DMS153 treated with DMSO at 0.1 percent for 48 hours (cell line): ENCODE results near the gene KCNJ2.

Source experiments
- DNase-seq: peaks from one replicate; lab custom pipeline; 2025; ENCODE audit not compliant: unreplicated experiment; lab: John Stamatoyannopoulos, UW

KCNJ2 gene

DNA sequence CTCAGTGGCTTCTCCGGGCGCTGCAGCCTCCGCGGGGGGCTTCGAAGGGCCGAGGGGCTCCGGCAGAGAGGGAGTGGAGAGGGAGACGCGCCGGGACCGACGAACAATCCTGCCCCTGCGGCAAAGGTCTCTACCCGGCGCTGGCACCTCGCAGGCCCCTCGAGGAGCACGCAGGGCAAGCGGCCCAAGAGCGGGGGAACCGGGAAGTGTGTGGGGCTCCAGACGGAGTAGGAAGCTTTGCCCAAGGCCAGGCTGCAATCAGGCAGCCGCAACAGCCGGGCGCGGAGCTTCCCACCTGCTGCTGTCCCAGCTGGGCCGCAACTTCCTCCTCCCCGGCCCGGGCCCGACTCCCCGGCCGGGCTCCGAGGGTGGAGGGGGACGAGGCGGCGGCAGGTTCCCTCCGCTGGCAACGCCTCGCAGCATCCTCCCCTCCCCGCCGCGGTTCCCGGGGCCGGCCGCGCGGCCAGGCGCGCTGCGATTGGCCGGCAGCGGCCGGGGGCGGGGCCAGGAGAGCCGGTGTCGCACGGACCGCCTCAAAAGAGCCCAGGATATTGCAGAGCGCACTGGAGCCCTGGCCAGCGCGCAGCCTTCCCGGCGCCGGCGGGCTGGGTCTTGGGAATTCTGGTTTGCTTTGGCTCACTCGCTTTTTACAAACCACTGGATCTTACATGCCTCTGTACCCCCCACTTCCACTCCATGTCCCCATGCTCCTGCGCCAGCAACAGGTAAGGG, at the start of gene KCNJ2:
TSS of gene KCNJ2 (plus strand) at position 556 of the 732 bp plus-strand sequence. CDS start 5,508 bp downstream, outside the sequence.
- peak; percentile 87 for DNase-seq

DNA sequence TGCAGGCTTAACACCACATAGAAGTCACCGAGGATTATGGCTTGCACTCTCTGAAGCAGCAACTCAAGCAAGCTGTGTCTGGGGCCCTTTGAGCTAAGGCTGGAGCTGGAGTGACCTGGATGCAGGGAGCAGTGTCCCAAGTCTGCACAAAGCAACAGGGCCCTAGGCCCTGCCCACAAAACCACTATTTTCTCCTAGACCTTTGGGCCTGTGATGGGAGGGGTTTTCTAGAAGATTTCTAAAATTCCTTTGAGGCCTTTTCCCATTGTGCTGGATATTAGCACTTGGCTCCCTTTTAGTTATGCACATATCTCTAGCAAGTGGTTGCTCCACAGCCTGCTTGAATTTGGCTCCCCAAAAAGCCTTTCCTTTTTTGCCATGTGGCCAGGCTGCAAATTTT, 49.8 kb upstream of the KCNJ2 start:
- DNase-seq = no peak

DNA sequence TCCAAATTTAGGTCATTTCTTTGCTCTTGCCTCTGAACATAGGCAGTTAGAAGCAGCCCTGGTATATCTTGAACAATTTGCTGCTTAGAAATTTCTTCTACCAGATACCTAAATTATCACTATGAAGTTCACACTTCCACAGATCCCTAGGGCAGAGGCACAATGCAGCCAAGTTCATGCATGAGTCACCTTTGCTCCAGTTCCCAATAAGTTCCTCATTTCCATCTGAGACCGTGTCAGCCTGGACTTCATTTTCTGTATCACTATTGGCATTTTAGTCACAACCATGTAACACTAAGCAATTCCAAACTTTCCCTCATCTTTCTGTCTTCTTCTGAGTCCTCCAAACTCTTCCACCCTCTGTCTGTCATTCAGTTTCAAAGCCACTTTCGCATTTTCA, 49.3 kb upstream of the KCNJ2 start:
- no peak for DNase-seq

DNA sequence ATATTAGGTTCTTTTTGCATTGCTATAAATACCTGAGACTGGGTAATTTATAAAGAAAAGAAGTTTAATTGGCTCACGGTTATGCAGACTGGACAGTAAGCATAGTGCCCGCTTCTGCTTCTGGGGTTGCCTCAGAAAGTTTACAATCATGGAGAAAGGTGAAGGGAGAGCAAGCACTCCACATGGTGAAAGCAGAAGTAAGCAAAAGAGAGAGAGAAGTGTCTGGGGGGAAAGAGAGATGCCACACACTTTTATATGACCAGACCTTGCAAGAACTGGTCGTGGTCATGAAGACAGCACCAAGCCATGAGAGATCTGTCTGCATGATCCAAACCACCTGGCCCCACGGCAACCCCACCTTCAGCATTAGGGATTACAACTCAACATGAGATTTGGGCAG, 48.9 kb upstream of the KCNJ2 start:
- no peak for DNase-seq

DNA sequence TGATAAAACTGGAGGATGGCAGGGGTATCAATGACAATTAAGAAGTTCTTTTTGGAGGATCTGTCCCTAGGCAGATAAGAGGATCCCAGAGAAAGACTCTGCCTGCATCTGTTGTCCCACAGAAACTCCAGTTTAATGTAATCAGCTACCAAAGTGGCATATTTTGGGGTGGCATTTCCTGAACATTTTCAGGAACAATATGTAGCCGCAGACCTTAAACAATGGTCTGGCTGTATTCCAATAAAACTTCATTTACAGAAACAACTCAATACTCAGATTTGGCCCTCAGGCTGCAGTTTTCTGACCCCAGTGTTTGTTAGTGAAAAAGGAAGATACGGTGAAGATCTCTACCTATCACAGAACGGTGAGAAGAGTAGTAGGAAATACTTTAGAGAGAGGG, 48.2 kb upstream of the KCNJ2 start:
- DNase-seq = no peak

DNA sequence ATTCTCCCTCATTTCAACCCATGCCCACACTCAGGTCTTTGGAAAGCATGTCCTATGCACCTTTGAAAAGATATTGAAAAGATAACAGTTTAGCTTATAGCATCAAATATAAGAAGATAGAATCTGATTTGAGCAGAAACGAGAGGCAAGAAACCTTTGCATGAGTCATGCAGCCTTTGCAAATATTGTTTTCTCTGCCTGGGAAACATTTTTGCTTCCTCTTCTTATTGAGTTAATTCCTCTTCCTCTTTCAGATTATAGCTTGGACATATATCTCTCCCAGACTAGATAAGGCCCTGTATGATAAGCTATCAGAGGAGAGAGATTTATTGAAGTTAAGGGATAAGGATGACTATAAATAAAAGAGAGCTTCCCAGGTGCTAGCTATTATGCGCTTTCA, 46.1 kb upstream of the KCNJ2 start:
- DNase-seq = no peak

DNA sequence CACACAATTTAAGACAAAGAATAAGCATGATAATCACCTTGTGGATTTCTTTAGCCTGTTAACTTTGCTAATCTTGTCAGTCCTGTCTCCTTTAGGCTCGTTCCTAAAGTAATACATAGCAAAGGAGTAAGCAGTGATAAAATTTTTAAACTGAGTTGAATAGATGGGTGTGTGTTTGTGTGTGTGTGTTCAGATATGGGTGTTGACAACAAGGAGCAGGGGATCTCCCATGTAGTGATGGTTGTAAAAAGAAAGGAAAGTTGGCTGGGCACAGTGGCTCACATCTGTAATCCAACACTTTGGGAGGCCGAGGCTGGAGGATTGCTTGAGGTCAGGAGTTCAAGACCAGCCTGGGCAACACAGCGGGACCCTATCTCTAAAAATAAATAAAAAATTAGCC, 44.6 kb upstream of the KCNJ2 start:
- no peak for DNase-seq

DNA sequence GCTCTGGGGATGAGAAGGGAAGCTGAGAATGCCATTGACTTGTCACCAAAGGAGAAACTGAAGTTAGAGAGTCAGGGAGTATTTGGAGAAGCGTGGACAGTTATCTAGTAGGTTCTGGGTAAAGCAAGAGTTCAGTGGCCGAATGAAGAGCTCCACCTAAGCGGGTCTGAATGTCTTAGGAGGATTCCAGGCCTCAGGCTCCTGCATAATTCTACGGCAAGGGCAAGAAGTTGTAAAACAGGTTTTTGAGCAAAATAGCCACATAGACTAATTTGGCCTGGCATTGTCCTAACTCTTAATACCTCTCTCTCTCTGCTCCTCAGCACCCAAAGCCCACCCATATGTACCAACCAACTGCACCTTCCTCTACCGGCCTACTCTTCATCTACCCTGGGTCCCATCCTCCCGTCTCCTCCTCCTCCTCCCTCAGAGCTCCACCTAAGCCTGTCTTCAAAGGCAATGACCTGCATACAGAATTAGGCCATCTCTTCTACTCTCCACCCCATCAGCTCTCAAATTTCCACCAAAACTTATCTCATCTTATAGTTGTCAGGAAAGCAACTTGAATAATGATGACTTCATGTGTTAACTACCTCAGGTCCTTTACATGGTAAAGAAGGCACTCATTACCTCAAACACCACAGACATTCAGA, 42.0 kb upstream of the KCNJ2 start:
- DNase-seq = no peak

DNA sequence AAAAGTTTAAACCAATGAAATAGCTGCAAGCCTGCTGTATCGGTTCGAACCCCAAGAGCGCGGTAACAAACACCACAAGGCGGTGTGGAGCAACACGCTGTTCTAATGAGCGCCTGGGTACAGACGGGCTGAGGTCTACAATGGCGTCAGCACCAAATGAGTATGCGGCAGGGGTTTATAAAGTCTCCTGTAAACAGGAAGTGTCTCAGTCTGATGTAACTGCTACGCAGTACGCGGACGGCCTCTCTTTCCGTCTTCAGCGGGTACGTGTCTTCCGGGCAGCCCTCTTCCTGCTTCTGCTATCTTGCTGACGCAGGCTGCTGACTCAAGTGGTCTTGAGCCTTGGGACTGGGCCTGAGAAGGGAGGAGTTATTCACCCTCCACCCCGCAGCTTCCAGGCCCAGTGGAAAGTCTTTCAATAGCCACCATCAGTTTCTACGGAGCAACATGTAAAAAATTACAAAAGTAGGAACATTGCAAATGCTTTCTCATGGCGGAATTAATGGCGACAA, 40.5 kb upstream of the KCNJ2 start:
- DNase-seq = no peak

DNA sequence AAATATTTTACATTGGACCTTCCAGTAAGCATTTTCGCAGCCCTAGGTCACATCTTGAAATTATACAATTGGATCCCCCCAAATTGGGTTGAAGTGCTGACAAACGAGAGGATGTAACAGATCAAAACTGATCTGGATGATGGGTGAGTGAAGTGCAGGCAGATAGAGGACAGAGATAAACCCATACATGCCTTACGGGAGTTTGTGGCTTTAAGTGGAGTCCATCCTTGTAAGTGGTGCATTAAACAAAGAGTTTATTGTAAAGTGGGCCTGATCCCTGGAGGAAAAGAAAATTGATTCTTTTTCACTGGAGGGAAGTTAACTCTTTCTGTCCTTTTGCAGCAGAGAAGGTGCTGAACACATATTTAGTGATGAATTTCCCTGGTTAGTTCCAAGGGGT, 39.0 kb upstream of the KCNJ2 start:
- no peak for DNase-seq

DNA sequence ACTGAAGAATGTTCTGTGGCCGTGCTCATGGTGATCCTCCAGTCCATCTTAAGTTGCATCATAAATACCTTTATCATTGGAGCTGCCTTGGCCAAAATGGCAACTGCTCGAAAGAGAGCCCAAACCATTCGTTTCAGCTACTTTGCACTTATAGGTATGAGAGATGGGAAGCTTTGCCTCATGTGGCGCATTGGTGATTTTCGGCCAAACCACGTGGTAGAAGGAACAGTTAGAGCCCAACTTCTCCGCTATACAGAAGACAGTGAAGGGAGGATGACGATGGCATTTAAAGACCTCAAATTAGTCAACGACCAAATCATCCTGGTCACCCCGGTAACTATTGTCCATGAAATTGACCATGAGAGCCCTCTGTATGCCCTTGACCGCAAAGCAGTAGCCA, 36.8 kb upstream of the KCNJ2 start:
- no peak for DNase-seq

DNA sequence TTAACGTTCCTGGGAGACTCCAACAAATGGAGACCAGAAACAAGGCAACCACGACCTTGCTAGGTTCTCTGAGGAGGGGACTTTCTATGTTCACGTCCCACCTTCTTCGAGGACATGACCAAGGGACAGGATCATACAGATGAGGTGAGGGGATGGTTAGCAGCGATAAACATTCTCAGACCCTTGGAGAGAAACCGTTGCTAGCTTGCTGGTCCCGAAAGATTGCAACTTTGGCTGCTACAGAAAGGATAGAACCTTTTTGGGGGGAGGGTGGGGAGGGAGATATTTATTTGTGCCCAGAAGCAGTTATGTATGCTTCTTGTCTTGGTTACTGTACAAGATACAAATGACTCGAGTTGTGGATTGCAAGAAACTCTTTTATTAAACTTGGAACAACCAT, 35.3 kb upstream of the KCNJ2 start:
- DNase-seq = no peak

DNA sequence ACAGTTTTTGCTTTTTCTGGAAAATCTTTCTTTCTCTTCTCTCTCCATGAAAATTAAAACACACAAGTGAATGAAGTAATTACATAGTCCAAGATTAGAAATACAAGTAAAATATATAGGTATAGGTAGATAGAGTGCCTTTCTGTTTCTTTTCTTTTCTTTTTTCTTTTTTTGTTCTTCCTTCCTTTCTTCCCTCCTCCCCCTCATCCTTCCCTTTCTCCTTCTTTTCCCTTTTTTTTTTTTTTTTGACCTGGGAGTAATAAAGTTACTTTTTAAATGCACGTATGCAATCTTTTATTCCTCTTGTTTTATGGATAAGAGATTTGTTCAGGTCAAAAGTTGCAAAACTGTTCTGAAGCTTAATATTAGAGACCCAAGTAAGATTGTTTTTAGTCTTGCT, 34.6 kb upstream of the KCNJ2 start:
- no peak for DNase-seq

DNA sequence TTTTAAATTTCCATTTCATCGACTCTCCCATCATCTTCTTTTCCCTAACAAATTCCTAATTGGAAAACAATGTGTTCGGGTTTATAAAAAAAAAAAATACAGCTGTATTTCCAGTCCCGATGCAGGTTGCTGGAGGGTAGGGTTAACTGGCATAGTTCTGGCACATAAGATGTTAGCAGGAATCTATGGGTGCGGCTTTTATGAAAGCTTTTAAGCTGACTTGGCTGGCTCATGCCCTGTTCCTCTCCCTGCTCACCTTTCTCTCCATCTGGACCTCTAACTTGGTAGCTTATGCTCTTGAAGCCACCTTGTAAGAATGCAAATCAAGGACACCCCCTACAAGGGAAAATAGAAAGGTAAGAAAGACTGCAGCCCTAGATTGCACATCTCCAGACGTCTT, 33.2 kb upstream of the KCNJ2 start:
- DNase-seq = no peak

DNA sequence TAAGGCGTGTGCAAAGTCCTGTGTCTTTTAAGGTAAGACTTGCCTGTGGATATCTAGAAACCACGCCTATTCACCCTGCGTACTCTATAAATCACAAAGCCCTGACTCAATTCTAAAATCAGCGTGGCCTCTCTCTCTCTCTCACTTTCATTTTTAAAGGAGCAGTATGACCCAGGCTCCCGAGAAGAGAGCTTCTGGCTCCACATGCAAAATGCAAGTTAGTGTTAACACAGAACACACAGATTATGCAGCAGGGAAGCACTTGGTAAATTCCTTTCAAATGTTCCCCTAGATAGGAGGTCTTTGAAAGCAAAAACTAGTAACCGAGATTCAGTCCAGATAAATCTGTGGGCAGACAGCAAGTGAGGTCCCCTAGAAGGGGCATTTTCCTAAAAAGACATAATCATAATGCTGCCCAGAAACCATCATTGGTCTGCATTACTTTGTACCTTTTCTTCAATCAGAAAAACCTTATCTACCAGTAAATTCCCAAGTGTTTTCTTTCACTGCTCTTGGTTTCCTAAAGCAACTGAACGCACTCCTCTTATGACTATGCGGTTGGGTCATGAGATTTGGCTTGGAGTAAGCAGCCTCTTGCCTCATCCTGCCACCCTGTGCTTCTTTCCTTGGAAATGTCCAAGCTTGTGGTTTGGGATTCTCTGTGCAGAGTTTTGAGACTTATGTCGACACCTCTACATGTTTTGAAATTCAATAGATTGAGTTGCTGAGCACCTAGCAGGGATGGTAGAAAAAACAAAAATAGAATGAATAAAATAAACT, 31.7 kb upstream of the KCNJ2 start:
- peak; percentile 26 for DNase-seq

DNA sequence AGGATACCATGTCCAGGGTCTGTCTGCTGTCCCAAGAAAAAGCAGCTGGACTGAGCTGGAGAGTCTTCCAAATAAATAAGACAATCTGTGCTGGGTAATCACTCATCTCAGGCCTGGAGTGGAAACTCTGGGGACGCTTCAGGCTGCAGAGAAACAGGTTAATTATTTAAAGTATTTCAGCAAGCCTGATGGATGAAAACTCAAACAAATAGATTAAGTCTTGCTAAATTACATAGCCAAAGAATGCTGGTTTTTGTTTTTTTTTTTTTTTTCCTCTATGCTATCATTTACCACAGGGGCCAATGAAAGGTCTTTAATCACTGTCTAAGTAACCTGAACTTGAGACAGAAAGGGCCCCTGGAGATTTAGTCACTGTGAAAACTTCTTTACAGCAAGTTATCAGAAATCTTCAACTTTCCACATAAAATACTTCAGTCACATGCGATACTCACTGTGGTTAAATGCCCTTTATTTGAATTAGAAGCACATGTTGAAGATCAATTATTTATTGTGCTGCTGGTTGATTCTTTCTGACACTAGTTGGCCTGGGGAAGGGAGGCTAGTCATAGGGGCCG, 31.0 kb upstream of the KCNJ2 start:
- no peak for DNase-seq

DNA sequence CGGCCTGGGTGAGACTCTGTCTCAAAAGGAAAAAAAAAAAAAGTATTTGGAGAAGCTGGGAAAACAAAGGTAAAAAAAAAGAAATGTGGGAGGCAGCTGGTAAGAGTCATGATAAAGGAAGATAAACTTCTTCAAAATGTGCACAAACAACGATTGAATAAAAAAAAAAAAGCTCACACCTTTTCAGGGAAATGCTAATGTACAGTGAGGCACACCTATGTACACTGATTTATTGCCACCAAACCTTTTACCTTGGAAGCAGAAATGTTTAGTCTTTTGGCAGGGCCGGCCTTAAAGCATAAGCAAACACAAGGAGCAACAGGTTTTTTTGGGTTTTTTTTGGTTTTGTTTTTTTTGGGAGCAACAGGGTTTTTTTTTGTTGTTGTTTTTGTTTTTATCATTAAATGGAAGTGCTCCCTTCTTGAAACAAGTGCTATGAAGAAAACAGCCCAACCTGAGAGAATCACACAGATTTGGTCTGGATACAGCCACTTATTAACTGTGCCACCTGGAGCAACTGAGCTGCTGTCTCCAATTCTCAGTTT, 29.8 kb upstream of the KCNJ2 start:
- DNase-seq = no peak

DNA sequence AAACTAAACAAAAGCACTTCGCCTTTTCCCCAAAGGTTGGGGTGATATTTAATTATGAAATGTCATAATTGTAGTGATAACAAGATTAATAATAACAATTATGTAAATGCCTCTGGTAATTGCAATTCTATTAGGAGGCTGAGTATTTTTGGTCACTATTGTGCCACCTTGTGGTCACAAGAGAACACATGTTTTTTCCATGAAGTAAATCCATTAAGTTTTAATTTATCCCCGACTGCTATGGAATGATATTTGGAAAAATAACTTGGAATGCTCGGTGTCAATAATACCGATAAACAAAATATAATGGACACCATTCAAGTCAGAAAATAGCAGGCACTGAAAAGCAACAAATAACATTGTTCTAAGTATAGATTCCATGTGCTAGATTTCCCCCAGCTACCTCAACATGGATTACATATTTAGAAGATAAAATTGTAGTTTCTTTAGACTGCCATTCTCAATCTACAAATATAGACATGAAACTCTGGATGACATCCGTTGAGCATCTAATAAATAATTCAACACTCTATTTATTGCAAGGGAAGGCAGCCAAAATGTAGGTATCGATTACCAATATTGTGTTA, 25.0 kb upstream of the KCNJ2 start:
- peak; percentile 49 for DNase-seq

DNA sequence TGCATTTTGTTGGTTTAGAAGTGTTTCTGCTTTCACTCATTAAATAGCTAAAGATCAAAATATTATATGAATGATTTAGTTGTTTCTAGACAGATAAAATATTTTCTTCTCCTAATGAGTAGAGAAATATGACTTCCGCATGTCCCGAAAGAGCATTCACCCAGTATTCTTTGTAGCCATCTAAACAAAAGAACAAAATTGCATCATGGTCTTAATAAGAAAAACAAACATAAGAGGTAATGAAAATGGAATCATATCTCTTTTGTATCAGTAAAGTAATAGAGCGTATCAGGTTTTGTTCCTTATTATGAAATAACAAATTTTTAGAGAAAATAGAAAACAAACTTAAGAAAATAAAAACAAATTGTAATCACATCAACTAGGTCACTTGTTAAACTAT, 16.1 kb upstream of the KCNJ2 start:
- DNase-seq = no peak

DNA sequence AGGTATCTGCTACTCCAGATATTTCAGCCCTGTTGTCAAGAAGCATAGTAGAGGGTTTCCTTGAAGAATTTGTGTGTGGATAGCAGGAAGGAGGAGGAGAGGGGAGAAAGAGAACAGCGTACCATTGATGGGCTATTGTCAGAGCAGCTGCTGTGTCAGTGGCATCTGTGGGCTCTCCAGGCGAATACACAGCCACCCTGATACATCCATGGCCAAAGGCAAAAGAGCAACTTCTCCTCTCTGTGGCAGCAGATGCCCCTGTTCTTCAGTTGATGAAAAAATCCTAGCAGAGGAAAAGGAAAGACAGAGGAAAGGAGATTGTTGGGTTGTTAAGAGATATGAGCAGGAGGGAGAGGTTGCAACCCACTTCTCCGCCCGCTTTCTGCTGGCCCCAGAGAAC, 12.2 kb upstream of the KCNJ2 start:
- DNase-seq = no peak

DNA sequence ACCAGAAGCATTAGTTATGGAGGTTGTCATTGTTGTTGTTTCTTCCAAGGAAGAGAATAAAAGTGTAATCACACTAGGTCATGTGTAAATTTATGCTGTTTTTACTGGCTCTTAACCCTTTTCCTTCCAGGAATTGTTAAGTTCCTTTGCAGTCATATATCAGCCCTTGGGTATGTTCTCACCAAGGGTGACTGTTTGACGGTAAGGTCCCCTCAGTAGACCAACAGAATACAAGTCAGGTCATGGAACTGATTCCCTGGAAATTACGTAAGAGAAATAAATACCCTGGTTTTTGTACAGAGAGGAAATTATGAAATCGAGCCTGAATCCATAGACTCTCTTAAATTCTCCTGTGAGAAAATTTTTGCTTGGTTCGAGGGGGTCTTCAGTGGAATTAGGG, 11.2 kb upstream of the KCNJ2 start:
- DNase-seq = no peak
